Measurements from ENCODE around the gene SNX20. TPM values are rescaled to one million over a fixed set of nuclear protein-coding genes. Genes with fewer than 3 reads are reported as not detected.

Gene SNX20
- total and polyA plus RNA-seq, 2 donors (not counting 3 experiments of a cell fraction or from before 2014, with no cell fraction given): not detected

GRCh38 chr16:50694206-50694605 lies 13.1 kb upstream of the SNX20 start:
- no peak overlapping the region for H2AFZ ChIP-seq (ENCODE audit: low read depth, low read length)
- no peaks in the 10 kb centered on the region for H3K27me3 ChIP-seq (ENCODE audit: control insufficient read depth in 2 of 2, insufficient read depth in 2 of 2, low read length in 2 of 2)
- DNase-seq (ENCODE audit: low read depth, low spot score) (no peak), FAIRE-seq (no peak)
- H3K79me2 ChIP-seq (ENCODE audit: control insufficient read depth, insufficient read depth, low read length): no peaks in the 10 kb centered on the region
- H3K36me3 ChIP-seq (ENCODE audit: control insufficient read depth in 2 of 2, extremely low read depth in 1 of 2, insufficient read depth in 2 of 2, low read length in 2 of 2): no peaks in the 10 kb centered on the region
- H3K4me2 ChIP-seq (ENCODE audit: insufficient read depth, low read length): no peak overlapping the region
- H3K9ac ChIP-seq (replicated peaks; ENCODE audit: extremely low read depth, insufficient read depth, low read length): no peak overlapping the region
- dilution Hi-C loops (cut with MboI; ENCODE audit: extremely low pct_ligation_motif_present, low sequenced_read_pairs): no loop called here
- H3K4me3 ChIP-seq (replicated peaks in 1 of 3; ENCODE audit: insufficient read depth in 1 of 3, low read depth in 1 of 3, low read length in 3 of 3): no peak overlapping the region
- TF ChIP-seq POLR2A (IDR thresholded peaks at IDR 0.05; ENCODE audit: low read depth, low read length) (no peak), JUN (IDR thresholded peaks at IDR 0.05; ENCODE audit: borderline replicate concordance, insufficient read depth, insufficient read length, low read depth) (no peak), CTCF (IDR thresholded peaks at IDR 0.05; ENCODE audit: extremely low read depth in 1 of 2, insufficient read depth in 1 of 2, low read depth in 1 of 2, low read length in 2 of 2) (no peak), FOS (IDR thresholded peaks at IDR 0.05; ENCODE audit: borderline replicate concordance, insufficient read depth, low read length) (no peak), EZH2 (IDR thresholded peaks at IDR 0.05; ENCODE audit: borderline replicate concordance, low read depth, low read length, severe bottlenecking) (no peak)
- TF ChIP-seq, protein P1, sequence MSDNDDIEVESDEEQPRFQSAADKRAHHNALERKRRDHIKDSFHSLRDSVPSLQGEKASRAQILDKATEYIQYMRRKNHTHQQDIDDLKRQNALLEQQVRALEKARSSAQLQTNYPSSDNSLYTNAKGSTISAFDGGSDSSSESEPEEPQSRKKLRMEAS (IDR thresholded peaks at IDR 0.05; ENCODE audit: insufficient read depth, insufficient read length): no peak
- ChIA-PET POLR2A (no interaction called here), CTCF (interaction anchor here (0.9 to 1.0 kb wide), 3 partner anchors 23 to 112 kb away, joined by 3 to 4 read pairs (median 4); no protein-coding TSS in a partner anchor)
- intact Hi-C loops (cut with micrococcal nuclease): no loop called here
- H3K9me3 ChIP-seq (replicated peaks; ENCODE audit: control insufficient read depth, insufficient read depth, low read length): no peaks in the 10 kb centered on the region
- H3K27ac ChIP-seq (ENCODE audit: insufficient read depth, low read depth, low read length): no peak overlapping the region
- no peaks in the 10 kb centered on the region for H3K9me1 ChIP-seq (replicated peaks; ENCODE audit: control insufficient read depth, extremely low read depth, insufficient read depth, low read length)
- H3K4me1 ChIP-seq (ENCODE audit: control insufficient read depth, extremely low read depth, insufficient read depth, low read length): no peaks in the 10 kb centered on the region
- BruUV-seq (replicated peaks): no TSS peak
- no peaks in the 10 kb centered on the region for H4K20me1 ChIP-seq (replicated peaks; ENCODE audit: control insufficient read depth, extremely low read depth, insufficient read depth, low read length)
